Measurements from ENCODE around the gene ZNF814. TPM values are rescaled to one million over a fixed set of nuclear protein-coding genes. Genes with fewer than 3 reads are reported as not detected.
"Not testable (repeated sequence)": the region's sequence is repeated elsewhere in the genome, so short reads cannot be mapped to it uniquely, and the experiment has no call there.

The ZNF814 gene
- total and polyA plus RNA-seq, 9 donors, result 10.8 to 29.7 (median 19.3) TPM

GRCh38 chr19:57838622-57839191 lies 50.1 kb downstream of the ZNF814 start:
- H3K4me1 ChIP-seq (ENCODE audit: control insufficient read depth, insufficient read depth, low read length); H3K27ac ChIP-seq (ENCODE audit: low read length); H3K4me3 ChIP-seq (ENCODE audit: low read length); DNase-seq; H3K9me3 ChIP-seq (replicated peaks; ENCODE audit: control insufficient read depth, low read depth, low read length); H3K27me3 ChIP-seq (ENCODE audit: control insufficient read depth, insufficient read depth, low read length): not testable (repeated sequence)
- WGBS (ENCODE audit: insufficient coverage), result 93% methylated on average over 2 of the region's 5 CpGs
- H3K36me3 ChIP-seq (ENCODE audit: control insufficient read depth, insufficient read depth, low read length), result peaks cover 14% of the 10 kb centered on the region

- H3K36me3 ChIP-seq (ENCODE audit: control insufficient read depth, insufficient read depth, low read length); H3K27me3 ChIP-seq (ENCODE audit: control insufficient read depth, insufficient read depth, low read length); H3K27ac ChIP-seq (ENCODE audit: low read length); H3K4me3 ChIP-seq (ENCODE audit: low read length); H3K4me1 ChIP-seq (ENCODE audit: control insufficient read depth, insufficient read depth, low read length); DNase-seq; H3K9me3 ChIP-seq (replicated peaks; ENCODE audit: control insufficient read depth, low read depth, low read length): not testable (repeated sequence)
- WGBS (ENCODE audit: insufficient coverage), result 100% methylated on average over 1 of the region's 5 CpGs
These were observed 51.8 kb downstream of the ZNF814 start for GRCh38 chr19:57836991-57837390.

- H3K4me1 ChIP-seq (ENCODE audit: control insufficient read depth, insufficient read depth, low read length), result peaks cover 11% of the 10 kb centered on the region
- no peaks in the 10 kb centered on the region for H3K9me3 ChIP-seq (replicated peaks; ENCODE audit: control insufficient read depth, low read depth, low read length)
- H3K27ac ChIP-seq (ENCODE audit: low read length), result peak within 1 kb of the TSS; percentile 84
- peak; percentile 68 for DNase-seq
- peak within 1 kb of the TSS; percentile 55 for H3K4me3 ChIP-seq (ENCODE audit: low read length)
- 7% methylated on average over 12 of the region's 22 CpGs for WGBS (ENCODE audit: insufficient coverage)
- H3K36me3 ChIP-seq (ENCODE audit: control insufficient read depth, insufficient read depth, low read length), result no peaks in the 10 kb centered on the region
- no peaks in the 10 kb centered on the region for H3K27me3 ChIP-seq (ENCODE audit: control insufficient read depth, insufficient read depth, low read length)
These were observed 58.7 kb downstream of the ZNF814 start, which contains the start of gene ZNF587B for GRCh38 chr19:57830071-57830602. TSS of gene ZNF587B (plus strand) at chr19:57830299. CDS start at chr19:57830529, 230 bp downstream.

- Histone ChIP-seq H3K27ac (ENCODE audit: low read length) (no peak overlapping the region), H3K36me3 (ENCODE audit: control insufficient read depth, insufficient read depth, low read length) (no peaks in the 10 kb centered on the region), H3K27me3 (ENCODE audit: control insufficient read depth, insufficient read depth, low read length) (no peaks in the 10 kb centered on the region), H3K4me1 (ENCODE audit: control insufficient read depth, insufficient read depth, low read length) (peaks cover 11% of the 10 kb centered on the region), H3K9me3 (replicated peaks; ENCODE audit: control insufficient read depth, low read depth, low read length) (no peaks in the 10 kb centered on the region), H3K4me3 (ENCODE audit: low read length) (no peak overlapping the region)
- no CpG with 5 or more reads among the region's 5 CpGs for WGBS (ENCODE audit: insufficient coverage)
- no peak for DNase-seq
These were observed 59.5 kb downstream of the ZNF814 start for GRCh38 chr19:57829316-57829715.

GRCh38 chr19:57825511-57825910 lies 63.3 kb downstream of the ZNF814 start:
- Histone ChIP-seq H3K9me3 (replicated peaks; ENCODE audit: control insufficient read depth, low read depth, low read length) (no peaks in the 10 kb centered on the region), H3K36me3 (ENCODE audit: control insufficient read depth, insufficient read depth, low read length) (no peaks in the 10 kb centered on the region), H3K27ac (ENCODE audit: low read length) (no peak overlapping the region), H3K4me3 (ENCODE audit: low read length) (no peak overlapping the region), H3K4me1 (ENCODE audit: control insufficient read depth, insufficient read depth, low read length) (peaks cover 11% of the 10 kb centered on the region), H3K27me3 (ENCODE audit: control insufficient read depth, insufficient read depth, low read length) (no peaks in the 10 kb centered on the region)
- DNase-seq, result no peak
- 100% methylated on average over 1 of the region's 6 CpGs for WGBS (ENCODE audit: insufficient coverage)

DNA sequence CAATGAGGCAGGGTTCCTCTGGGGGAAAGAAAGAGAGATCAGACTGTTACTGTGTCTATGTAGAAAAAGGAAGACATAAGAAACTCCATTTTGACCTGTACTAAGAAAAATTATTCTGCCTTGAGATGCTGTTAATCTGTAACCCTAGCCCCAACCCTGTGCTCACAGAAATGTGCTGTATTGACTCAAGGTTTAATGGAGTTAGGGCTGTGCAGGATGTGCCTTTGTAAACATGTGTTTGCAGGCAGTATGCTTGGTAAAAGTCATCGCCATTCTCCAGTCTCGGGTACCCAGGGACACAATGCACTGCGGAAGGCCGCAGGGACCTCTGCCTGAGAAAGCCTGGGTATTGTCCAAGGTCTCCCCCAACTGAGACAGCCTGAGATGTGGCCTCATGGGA lies 65.2 kb downstream of the ZNF814 start:
- not testable (repeated sequence) for DNase-seq; H3K36me3 ChIP-seq (ENCODE audit: control insufficient read depth, insufficient read depth, low read length); H3K27me3 ChIP-seq (ENCODE audit: control insufficient read depth, insufficient read depth, low read length); H3K27ac ChIP-seq (ENCODE audit: low read length); H3K4me1 ChIP-seq (ENCODE audit: control insufficient read depth, insufficient read depth, low read length); H3K9me3 ChIP-seq (replicated peaks; ENCODE audit: control insufficient read depth, low read depth, low read length); H3K4me3 ChIP-seq (ENCODE audit: low read length)
- WGBS (ENCODE audit: insufficient coverage), result 93% methylated on average over 4 of the region's 4 CpGs

GRCh38 chr19:57823155-57823554 lies 65.7 kb downstream of the ZNF814 start:
- H3K9me3 ChIP-seq (replicated peaks; ENCODE audit: control insufficient read depth, low read depth, low read length); H3K4me1 ChIP-seq (ENCODE audit: control insufficient read depth, insufficient read depth, low read length); H3K4me3 ChIP-seq (ENCODE audit: low read length); DNase-seq; H3K27ac ChIP-seq (ENCODE audit: low read length); H3K27me3 ChIP-seq (ENCODE audit: control insufficient read depth, insufficient read depth, low read length); H3K36me3 ChIP-seq (ENCODE audit: control insufficient read depth, insufficient read depth, low read length): not testable (repeated sequence)
- WGBS (ENCODE audit: insufficient coverage), result no CpG with 5 or more reads among the region's 2 CpGs

DNA sequence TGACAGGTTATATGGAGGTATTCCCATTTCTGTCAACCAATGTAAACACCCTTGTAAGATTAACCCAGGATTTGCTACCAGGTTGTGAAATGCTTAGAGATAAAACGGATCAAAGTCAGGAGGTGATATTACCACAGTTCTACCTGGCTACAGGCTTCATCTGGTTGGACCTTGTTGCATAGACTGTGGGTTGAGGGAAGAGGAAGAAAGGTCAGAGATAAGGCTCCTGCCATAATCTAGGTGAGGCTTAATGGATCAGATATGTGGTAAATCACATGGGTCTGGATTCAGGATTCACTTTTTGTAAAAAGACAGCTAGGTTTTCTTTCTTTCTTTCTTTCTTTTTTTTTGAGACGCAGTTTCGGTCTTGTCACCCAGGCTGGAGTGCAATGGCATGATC lies 67.3 kb downstream of the ZNF814 start:
- H3K9me3 ChIP-seq (replicated peaks; ENCODE audit: control insufficient read depth, low read depth, low read length); H3K4me3 ChIP-seq (ENCODE audit: low read length); H3K27ac ChIP-seq (ENCODE audit: low read length); H3K4me1 ChIP-seq (ENCODE audit: control insufficient read depth, insufficient read depth, low read length); H3K36me3 ChIP-seq (ENCODE audit: control insufficient read depth, insufficient read depth, low read length); DNase-seq; H3K27me3 ChIP-seq (ENCODE audit: control insufficient read depth, insufficient read depth, low read length): not testable (repeated sequence)
- WGBS (ENCODE audit: insufficient coverage), result 92% methylated on average over 2 of the region's 3 CpGs

DNA sequence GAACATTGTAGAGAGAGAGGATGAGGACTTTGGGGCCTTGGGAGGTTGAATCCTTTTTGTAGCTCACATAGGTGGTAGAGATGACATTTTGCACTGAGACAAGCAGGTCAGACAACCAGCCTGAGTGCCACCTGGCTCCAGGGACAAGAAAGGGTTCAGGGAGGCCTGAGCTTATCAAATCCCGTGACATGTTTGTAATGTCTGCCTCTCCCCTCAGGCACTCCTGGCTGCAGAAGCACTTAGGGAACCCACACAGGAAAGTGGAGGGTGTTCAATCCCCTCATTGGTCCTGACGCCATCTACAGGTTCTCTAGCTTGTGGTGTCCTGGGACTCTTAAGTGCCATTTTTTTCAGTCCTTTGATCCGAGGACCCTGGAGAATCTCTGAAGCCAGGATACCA lies 67.7 kb downstream of the ZNF814 start:
- not testable (repeated sequence) for H3K4me1 ChIP-seq (ENCODE audit: control insufficient read depth, insufficient read depth, low read length); H3K27me3 ChIP-seq (ENCODE audit: control insufficient read depth, insufficient read depth, low read length); H3K36me3 ChIP-seq (ENCODE audit: control insufficient read depth, insufficient read depth, low read length); DNase-seq; H3K4me3 ChIP-seq (ENCODE audit: low read length); H3K27ac ChIP-seq (ENCODE audit: low read length); H3K9me3 ChIP-seq (replicated peaks; ENCODE audit: control insufficient read depth, low read depth, low read length)
- WGBS (ENCODE audit: insufficient coverage), result no CpG with 5 or more reads among the region's 3 CpGs

DNA sequence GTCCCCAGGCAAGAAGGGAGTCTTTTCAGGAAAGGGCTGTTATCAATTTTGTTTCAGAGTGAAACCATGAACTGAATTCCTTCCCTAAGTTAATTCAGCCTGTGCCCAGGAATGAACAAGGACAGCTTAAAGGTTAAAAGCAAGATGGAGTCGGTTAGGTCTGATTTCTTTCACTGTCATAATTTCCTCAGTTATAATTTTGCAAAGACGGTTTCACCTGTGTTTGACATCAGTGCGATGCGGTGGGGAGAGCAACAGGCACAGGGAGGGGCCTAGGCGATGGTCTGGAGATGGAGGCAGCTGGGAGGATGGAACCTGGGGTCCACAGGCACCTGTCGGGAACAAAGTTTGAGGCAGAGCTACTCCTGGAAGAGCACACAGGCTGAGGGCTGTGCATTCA lies 68.2 kb downstream of the ZNF814 start:
- H3K27me3 ChIP-seq (ENCODE audit: control insufficient read depth, insufficient read depth, low read length), result no peaks in the 10 kb centered on the region
- no peaks in the 10 kb centered on the region for H3K36me3 ChIP-seq (ENCODE audit: control insufficient read depth, insufficient read depth, low read length)
- peaks cover 7% of the 10 kb centered on the region for H3K4me1 ChIP-seq (ENCODE audit: control insufficient read depth, insufficient read depth, low read length)
- 82% methylated on average over 5 of the region's 6 CpGs for WGBS (ENCODE audit: insufficient coverage)
- no peak overlapping the region for H3K27ac ChIP-seq (ENCODE audit: low read length)
- H3K9me3 ChIP-seq (replicated peaks; ENCODE audit: control insufficient read depth, low read depth, low read length), result no peaks in the 10 kb centered on the region
- H3K4me3 ChIP-seq (ENCODE audit: low read length), result peak overlapping the region; percentile 95
- DNase-seq, result no peak

Measured in muscle of leg (tissue), 11 donors.